Activated T-cell treated with anti-CD3 and anti-CD28 coated beads, Interleukin-2, amount 50 U/mL, for 1 hour (primary cell): ENCODE results near the gene DNM1.
A peak's percentile ranks its signal among the peaks of the same experiment; 100 is the strongest.

ENCODE experiments used
- DNase-seq: peaks from one replicate; pipeline ENCODE4 v3.0.0-alpha.2; 2020

Gene DNM1

DNA sequence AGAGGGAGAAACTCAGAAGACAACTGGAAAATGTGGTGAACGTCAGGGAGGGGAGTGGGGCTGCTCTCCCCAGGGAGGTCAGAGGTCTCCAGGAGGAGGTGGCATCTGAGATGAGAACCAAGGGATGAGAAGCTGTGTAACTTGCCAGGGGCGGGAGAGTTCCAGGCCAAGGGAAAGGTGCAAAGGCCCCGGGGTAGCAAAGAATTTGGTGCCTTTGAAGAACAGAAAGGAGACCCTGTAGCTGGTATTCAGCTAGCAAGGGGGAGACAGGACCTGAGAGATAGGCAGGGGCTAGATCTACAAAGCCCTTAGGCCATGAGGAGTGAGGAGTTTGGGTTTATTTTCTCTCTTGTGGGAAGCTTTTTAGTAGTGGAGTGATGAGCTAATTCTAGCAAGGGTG lies 3.3 kb downstream of the DNM1 start:
- DNase-seq, result no peak

DNA sequence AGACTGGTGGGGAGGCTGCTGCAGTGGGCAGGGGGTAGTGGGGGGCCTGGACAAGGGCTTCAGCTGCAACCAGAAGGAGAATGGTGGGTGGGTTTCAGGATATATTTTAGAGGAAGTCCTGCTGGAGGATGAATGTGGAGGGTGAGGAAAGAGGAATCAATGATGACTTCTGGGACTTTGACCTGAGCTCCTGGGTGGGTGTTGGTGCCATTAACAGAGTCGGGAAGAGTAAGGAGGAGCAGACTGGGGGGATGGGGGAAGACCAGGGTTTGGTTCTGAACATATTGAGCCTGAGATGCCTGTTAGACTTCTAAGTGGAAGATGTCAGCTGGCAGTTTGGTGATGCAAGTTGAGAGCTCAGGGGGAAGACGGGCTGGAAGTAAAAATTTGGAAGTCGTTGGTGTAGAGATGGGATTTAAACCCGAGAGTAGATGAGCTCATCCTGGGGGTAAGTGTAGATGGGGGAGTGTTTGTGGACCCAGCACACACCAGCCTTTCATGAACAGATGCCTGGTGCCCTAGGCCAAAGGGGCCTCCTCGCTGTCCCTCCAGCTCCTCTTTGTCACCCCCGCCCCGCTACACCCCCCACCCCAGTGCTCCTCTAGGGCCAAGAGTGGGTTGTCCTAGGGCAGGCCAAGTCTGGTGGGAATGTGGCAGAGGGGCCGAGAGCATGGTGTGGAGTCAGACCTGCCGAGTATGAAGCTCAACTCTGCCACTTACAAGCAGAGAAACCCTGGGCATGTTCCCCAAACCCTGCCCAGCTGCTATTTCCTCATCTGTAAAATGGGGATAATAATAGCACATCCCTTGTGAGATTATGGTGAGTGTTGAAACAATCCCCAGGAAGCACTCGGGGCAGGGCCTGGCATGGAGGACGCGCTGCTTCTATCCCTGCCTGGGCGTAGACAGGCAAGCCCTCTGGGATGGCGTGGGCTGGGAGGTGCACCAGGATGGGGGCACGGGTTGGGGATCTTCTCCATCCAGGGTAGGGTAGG lies 4.0 kb downstream of the DNM1 start:
- DNase-seq, result no peak

DNA sequence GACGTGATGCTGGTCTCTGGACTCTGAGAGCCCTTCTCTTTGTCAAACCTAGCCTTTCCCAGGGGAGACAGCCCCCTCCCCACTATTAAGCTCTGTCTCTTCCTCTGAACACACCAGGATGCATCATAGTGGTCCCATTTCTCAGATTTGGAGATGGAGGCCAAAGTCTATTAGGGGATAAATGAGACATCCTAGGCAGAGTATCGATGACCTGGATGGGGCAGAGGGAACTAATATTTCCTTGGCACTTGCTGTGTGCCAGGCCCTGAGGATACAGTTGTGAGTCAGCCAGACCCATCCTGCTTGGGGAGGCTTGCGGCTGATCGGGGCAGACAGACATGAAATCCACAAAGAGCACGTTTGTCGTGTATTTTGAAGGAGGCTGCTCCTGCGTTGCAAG lies 5.2 kb downstream of the DNM1 start:
- DNase-seq, result no peak

DNA sequence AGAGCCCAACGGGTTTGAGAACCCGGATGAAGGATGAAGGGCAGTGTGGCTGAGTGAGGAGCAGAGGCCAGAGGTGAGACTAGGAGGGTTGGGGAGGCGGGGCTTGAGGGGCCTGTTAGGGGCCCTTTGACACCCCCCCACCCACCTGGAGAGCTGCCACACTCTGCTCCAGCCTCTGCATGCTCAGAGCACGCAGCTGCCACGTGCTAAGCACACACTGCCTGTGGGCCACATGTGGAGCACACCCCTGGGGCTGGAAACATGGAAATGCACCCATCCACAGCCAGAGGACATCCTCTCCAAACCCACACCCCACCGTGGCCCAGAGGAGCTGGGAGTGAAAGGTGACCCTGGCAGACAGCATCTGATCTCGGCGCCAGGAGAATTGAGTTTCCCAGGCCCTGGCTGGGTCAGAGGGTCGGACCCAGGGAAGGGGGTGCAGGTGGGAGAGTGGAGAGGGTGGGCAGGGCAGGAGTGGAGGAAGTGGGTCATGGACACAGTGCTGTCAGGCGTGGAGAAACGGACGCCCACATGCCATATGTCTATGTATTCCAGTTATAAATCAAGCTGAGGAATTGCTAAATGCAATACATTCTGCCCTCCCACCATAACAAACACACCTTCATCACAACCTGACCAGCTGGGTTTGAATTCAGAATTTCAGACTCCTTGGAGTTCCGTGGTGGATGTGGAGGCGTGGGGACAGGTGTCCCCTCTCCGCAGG lies 5.9 kb downstream of the DNM1 start:
- no peak for DNase-seq

DNA sequence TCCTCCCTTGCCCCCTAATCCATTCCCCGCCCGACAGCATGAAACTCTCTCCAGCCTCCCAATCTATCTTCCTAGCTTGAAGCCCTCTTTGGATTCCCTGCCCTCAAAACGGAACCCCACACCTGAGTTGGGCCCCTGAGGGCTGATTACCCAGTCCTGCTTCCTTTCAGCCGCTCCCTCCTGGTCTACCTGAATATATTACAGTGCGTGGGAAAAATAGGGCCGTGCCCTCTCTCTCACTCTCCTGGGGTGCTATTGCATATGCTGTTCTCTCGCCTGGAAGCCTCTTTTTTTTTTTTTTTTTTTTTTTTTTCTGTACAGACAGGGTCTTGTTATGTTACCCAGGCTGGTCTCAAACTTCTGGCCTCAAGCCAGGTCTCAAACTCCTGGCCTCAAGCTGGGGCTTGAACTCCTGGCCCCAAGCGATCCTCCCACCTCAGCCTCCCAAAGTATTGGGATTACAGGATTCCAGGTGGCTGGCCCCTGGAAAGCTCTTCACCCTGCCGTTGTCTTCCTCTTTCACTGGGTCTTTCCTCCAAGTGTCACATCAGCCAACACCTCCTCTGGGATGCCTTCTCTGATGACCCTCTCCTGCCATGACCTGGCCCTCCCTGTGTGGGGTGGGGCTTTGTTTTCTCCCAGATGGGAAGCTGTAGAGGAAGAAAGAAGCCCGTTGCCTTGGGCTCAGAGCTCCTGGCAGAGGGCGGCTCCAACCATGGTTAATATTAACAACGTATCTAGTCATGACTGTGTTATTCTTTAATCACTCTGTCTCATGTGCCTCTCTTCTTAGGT lies 8.2 kb downstream of the DNM1 start:
- DNase-seq, result no peak

DNA sequence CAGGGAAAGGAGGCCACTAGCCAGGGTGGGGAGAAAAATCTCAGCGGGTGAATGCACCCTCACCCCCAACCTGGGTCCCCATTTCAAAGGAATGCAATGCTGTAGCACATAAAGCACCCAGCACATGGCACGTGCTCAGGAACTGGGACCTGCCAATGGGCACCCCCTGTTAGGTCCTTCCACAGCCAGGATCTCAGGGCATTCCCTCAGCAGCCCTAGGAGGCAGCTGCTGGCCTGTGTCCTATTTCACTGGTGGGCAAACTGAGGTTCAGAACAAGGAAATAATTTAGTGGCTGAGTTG lies 8.8 kb downstream of the DNM1 start:
- no peak for DNase-seq

DNA sequence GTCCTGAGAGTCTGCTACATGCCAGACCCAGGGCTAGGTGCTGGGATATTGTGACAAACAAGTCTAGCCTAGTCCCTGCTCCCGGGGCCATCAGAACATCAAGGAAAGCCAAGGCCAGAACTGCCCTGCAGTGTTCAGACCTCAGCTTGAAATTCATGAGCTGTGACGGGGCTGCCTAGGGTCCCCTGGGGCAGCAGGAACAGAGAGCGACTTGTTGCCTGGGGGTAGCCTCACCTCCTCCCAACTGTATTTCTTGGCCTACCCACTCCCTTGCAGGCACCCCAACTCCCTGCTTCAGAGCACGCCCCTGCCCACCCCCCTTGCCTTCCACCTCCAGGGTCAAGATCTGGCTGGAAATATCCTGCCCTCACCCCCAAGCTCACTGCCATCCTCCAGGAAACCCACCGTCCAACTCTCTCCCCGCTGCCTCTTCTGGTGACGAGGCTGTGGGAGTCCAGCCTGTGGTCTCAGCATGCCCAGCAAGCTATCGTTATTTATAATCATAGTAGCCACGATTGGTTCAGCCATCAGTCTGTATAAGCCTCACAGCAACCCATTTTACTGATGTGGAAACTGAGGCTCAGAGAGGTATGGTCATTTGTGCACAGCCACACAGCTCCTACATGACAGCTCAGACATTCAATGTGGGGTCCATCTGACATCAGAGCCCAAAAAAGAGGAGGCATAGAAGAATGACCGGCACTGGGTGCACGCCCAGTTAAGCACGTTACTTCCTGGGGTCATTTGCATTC lies 10.7 kb downstream of the DNM1 start:
- DNase-seq, result no peak

DNA sequence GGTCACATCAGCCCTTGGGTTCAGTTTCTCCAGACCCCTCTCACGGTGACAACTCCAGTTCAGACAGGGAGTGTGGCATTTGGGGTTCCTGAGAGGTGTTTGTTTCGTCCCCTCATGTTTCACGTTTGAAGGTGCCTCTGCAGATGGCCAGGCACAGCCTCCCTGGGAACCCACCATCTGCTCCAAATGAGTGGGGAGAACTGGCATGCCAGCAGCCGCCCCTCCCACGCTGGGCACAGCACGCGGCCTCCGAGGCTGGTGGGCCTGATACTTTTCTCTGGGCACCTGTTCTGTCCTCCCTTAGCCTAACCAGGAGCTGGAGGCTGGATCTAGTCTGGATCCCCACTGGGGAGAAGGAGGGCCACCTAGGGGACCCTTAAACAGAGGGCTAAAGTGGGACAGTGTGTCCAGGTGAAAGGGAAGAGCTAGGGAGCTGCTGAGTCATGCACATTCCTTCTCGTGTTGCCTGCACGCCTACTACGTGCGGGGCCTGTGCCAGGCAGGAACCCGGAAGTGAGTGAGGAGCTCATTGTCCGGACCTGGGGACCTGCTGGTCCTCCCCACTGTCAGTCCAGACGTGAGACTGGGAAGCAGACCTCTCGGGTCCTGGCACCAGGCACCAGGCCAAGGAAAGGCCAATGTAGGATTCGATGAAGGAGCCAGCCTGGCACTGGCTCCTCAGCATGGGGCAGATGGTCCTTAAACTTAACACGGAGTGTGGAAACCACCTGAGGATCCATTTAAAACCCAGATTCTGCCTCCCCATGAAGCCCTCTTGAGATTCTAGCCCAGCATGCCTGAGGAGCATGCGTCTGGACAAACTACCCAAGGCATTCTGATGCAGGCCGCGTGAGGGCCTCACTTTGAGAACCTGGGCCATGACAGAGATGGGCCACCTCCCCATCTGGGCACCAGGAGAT lies 11.7 kb downstream of the DNM1 start:
- no peak for DNase-seq

DNA sequence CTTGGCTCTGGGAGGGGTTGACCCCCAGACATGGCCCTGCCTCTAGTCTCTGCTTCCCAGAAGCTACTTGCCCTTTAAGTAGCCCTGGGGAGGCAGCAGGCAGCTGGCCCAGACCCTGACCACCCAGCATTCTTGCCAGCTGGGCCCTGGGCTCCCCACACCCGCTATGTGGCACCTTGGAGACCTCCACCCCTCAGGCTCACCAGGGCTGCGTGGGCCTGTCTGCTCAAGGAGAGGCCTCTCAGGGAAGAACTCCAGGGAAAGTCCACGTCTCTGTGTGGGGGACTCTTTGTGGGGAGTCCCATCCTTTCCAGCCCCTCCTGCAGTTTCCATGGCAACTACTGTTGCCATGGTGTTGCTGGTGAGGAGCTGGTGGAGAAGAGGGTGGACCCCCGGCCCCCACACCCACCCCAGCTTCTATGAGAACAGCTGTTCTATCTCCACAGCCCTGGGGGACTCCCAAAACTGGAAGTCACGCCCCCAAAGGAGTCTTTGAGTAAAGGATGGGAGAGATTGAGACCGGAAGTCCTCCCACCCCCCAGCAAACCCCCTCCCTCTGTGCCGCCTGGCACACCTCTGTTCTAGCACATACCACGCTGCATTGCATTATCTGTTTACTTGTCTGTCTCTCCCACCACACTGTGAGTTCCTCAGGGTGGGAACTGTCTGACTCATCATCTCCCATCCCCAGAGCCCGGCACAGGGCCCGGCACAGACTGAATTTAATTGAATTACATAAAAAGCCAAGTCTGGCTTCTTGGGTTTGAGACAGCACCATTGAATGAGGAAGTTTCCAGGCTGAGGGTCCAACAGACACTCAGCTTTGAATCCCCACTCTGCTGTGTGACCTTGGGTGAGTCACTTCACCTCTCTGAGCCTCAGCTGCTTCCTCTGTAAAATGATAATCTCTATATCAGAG lies 12.6 kb downstream of the DNM1 start:
- DNase-seq, result no peak

DNA sequence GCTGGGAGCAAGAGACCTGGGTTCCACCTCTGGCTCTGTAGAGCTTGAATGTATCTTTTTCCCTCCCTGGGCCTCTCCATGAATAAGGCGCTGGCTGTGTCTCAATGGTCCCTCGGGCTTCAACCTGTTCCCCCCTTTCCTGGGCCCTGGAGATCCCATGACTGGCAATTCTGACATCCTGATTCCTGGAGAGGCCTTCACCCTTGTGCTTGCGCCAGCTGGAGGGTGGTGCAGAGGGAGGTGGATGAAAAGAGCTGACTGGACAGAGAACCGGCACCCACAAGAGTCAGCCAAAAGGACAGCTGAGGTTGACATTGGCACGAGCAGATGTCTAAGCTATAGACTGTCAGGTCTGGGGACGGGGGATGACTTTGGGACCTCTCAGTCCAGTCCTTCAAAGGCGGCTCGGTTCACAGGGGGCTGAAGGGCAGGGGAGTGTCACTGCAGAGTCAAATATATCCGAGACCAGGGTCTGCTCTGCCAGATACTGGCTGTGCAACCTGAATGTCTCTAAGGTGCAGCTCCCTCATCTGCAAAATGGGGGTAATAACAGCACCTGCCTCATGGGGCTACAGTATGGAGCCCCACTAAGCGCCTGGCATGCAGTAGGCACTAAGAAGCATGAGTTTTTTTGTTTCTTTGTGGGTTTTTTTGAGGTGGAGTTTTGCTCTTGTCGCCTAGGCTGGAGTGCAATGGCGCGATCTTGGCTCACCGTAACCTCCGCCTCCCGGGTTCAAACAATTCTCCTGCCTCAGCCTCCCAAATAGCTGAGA lies 13.8 kb downstream of the DNM1 start:
- no peak for DNase-seq

DNA sequence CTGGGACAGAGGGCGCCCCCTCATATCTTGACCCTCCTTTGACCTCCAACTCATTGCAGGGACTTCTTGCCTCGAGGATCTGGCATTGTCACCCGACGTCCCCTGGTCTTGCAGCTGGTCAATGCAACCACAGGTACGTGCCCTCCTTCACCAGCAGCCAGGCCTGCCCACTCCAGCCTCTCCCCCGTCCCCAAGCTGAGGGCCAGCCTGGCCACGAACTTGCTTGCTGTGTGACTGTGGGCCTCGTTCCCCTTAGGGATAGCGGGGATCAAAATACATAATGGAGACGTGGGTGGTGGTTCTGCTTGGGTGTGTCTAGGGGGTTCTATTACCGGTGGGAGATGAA lies 15.0 kb downstream of the DNM1 start:
- no peak for DNase-seq

DNA sequence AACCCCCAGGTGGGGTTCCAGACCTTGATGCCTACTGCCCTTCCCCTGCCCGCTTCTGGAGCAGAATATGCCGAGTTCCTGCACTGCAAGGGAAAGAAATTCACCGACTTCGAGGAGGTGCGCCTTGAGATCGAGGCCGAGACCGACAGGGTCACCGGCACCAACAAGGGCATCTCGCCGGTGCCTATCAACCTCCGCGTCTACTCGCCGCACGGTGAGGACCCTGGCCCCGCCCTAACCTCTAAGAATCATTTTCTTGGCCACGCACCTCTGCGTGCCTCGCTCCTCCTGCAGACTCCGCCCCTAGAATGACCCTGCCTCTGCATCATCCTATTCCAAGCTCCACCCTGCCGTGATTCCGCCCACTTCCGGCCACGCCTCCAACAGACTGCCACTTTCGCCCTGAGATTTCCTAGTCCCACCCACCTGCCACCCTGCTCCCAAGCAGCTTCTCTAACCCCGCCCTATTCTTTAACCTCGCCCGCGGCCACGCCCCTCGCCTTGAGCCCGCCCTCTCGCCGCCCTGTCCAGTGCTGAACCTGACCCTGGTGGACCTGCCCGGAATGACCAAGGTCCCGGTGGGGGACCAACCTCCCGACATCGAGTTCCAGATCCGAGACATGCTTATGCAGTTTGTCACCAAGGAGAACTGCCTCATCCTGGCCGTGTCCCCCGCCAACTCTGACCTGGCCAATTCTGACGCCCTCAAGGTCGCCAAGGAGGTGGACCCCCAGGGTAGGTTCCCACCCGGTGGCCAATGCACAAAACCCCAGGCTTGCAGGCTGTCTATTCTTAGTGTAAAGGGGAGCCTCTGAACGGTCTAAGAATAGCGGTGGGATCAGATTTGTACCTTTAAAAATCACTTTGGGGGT lies 15.6 kb downstream of the DNM1 start:
- peak; percentile 90 for DNase-seq

DNA sequence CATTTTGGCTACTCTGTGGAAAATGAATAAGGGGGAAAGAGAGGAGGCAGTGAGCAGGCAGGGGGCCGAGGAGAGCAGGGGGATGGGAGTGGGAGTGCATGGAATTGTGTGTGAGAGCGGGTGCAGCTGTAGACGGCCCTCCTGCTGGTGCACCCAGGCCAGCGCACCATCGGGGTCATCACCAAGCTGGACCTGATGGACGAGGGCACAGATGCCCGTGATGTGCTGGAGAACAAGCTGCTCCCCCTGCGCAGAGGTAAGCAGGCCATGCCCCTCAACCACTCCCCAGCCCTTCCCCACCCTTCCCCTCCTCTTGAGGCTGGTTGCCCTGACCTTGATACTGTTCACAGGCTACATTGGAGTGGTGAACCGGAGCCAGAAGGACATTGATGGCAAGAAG lies 16.7 kb downstream of the DNM1 start:
- no peak for DNase-seq

DNA sequence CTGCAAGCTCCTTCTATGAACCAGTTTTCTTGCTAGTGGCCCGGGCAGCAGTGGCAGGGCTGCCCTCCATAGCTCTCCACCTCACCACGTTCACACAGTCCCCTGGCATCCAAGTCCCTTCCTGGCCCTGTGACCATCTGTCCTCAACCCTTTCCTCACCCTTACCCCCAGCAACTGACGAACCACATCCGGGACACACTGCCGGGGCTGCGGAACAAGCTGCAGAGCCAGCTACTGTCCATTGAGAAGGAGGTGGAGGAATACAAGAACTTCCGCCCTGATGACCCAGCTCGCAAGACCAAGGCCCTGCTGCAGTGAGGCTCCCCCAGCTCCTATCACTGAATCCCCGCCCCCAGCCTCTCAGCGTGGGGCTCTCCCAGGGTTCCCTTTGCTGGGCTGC lies 18.8 kb downstream of the DNM1 start:
- DNase-seq, result no peak

DNA sequence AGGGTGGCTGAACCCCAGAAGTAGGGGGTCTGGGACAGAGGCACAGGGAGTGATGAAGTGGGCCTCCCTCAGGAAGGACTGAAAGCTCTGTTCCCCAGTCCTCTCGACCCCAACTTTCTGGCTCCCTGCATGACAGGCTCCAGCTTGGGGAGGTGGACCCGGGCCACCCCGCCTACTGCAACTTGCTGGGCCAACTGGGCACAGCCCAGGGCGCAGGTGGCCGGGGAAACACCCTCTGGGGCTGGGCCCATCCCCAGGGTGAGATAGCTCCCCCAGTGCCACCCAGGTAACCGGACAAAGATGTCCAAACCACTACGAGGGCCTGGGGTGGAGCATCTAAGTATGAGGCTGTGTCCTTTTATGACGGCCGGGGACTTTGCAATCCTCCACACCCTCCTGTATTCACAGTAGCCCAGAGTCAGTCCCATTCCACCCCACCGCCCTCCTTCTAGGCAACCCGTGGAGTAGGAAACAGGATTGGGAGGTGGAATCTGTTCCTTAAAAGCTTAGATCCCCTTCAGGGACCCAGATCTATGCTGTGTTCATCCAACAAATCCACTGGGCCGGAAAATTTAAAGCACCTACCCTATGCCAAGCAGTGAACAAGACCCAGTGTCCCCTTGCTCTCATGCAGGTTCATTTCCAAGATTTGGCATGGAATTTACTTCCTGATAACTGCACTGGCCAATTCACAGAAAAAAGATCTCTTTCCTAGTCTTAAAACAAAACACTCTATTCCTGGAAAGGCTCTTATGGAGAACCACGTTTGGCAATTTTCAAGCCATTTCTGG lies 19.9 kb downstream of the DNM1 start:
- DNase-seq, result no peak

DNA sequence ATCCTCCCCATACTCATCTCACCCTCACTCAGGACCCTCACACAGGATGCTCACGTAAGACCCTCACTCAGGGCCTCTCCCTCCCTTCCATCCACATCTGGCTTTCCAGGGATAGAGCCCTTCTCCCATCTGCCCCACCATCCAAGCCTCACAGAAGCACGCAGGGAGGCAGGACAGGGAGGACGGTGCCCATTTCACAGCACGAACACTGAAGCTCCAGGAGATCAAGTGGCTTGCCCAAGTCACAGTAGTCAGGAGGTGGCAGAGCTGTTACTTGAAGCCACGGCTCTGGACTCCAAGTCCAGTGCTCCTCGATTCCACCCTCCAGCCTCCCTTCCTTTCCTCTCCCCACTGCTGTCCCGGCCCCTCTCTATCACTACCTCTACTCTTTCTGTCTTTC lies 21.7 kb downstream of the DNM1 start:
- no peak for DNase-seq

DNA sequence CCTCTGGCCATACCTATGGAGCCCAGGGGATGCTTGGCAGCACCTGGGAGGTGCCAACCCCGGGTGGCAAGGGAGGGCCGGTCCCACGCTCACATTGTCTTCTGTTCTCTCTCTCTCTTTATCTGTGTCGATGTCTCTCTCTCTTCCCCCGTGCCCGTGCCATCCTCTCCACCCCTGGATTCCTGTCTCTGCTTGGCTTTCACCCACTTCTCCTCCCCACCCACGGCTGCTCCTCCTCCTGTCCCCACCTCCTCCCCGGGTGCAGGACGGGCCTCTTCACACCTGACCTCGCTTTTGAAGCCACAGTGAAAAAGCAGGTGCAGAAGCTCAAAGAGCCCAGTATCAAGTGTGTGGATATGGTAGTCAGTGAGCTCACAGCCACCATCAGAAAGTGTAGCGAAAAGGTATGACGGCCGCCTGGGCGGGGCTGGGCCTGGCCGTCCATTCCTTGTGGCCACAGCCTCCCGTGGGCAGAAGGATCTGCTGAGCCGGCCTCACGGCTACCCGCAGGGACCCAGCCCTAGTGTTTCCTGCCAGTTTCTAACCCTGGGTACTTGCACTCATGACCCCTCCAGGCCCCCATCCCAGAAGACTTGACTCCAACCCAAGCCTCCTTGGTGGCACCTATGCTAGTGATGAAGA lies 22.7 kb downstream of the DNM1 start:
- DNase-seq, result no peak

DNA sequence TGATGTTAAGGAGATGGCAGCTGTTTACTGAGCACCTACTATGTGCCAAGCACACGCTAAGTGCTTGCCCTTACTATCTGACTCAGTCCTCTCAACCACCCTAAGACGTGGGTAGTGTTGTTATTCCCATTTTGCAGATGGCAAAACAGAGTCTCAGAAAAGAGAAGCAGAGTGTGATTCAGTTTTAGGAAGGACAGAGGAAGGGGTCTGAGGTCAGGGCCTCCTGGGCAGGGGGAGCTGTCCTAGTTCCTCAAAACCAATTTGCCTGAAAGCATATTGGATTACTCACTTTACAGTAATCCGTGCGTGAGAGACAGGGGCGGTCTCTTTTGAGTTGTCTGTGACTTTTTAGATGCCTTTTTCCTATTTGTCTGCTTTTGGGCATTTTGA lies 23.2 kb downstream of the DNM1 start:
- DNase-seq, result no peak
